Adrenal gland (tissue), 12 donors: ENCODE measurements around the gene ZSWIM1. TPM values are rescaled to one million over a fixed set of nuclear protein-coding genes. Genes with fewer than 3 reads are reported as not detected.

Source experiments
- DNase-seq, 7 donors: peaks; one replicate each; pipeline ENCODE4 v3.0.0-alpha.2; 2019 to 2020
- H3K27ac ChIP-seq, 5 donors: fragments of 200-600 bp; sonication (generic) in 4 of 5; 1 replicate in 3 of 5; 2 replicates in 2 of 5; pipeline versions ENCODE4 v1.5.1 to v1.8.0; 2016 to 2020; ENCODE audit warnings: mild to moderate bottlenecking in 1 of 5
- H3K27me3 ChIP-seq: fragments of 200-600 bp; 2 replicates; pipeline ENCODE4 v1.8.0; 2021
- H3K36me3 ChIP-seq, 2 donors: fragments of 200-600 bp; replicated peaks in 1 of 2; 1 replicate in 1 of 2; 2 replicates in 1 of 2; pipeline versions ENCODE4 v1.5.1 to v1.8.0; 2018 to 2022
- H3K4me1 ChIP-seq, 2 donors: fragments of 200-600 bp; replicated peaks in 1 of 2; 1 replicate in 1 of 2; 2 replicates in 1 of 2; pipeline versions ENCODE4 v1.5.1 to v1.8.0; 2018 to 2021
- H3K4me3 ChIP-seq, 4 donors: fragments of 200-600 bp; sonication (generic) in 3 of 4; one replicate each; pipeline ENCODE4 v1.5.1; 2016 to 2018
- H3K9me3 ChIP-seq, 3 donors: fragments of 200-600 bp; sonication (generic) in 1 of 3; replicated peaks in 1 of 3; 1 replicate in 2 of 3; 2 replicates in 1 of 3; pipeline versions ENCODE4 v1.5.1 to v1.8.0; 2016 to 2021
- POLR2A ChIP-seq, 2 donors: fragments of 450-650 bp; IDR thresholded peaks; one replicate each; pipeline ENCODE4 v1.6.1; 2017; ENCODE audit warnings: antibody characterized with exemption in 2 of 2, mild to moderate bottlenecking in 2 of 2, moderate library complexity in 1 of 2
- WGBS, 4 donors: extraction: QIAGEN DNeasy Blood & Tissue Kit in 2 of 4; methylation state at CpG; one replicate each; pipeline versions ENCODE4 v1.1.5 to v1.1.7; 2013 to 2017; 5-methylcytosine and 5-hydroxymethylcytosine counted together
- intact Hi-C, 2 donors: fragments of 100-400 bp; cut with DNase I; formaldehyde crosslinking; loops; one replicate each; pipeline versions ENCODE4 v1.14.1 to v1.15.0; 2022 to 2023
- polyA plus RNA-seq, 3 donors: library from polyadenylated mRNA; stranded (reverse); fragments of 200-250 nt in 2 of 3; fragments of 350-450 nt in 1 of 3; fragmentation: Illumina TruSeq in 1 of 3; extraction: RNeasy Lipid Tissue Mini Kit (QIAGEN cat#74804) in 1 of 3; gene quantifications; one replicate each; pipeline ENCODE4 v1.2.3, GENCODE V29; 2013 to 2014
- total RNA-seq, 9 donors: library from RNA; depleted of rRNA in 4 of 9; stranded (reverse); fragments of >200 nt in 4 of 9; fragments of 120-200 nt in 1 of 9; fragmentation: NEBNext Ultra II Directional in 1 of 9; extraction: Animal tissue kit (Norgen Biotek cat#: 25700) in 1 of 9; gene quantifications; one replicate each; pipeline versions ENCODE4 v1.1.0 to v1.2.4, GENCODE V29; 2013 to 2023
- TF ChIP-seq, protein P1 (sequence below), 6 experiments: fragments of 450-650 bp in 4 of 6; fragments of 200-600 bp in 2 of 6; sonication (generic) in 1 of 6; IDR thresholded peaks; 1 replicate in 5 of 6; 2 replicates in 1 of 6; pipeline versions ENCODE4 v1.5.1 to v1.8.0; 2016 to 2021; ENCODE audit warnings: antibody characterized with exemption in 6 of 6, mild to moderate bottlenecking in 2 of 6, moderate library complexity in 1 of 6
- donor health status: healthy with polysubstance abuse.
- donor health status: Bipolar disorder and iron deficiency.
- donor health status: DM: yes; HTN: yes; CAD: no.
- donor health status: DM: no; HTN: no; CAD: no.
- donor health status: DM: no; HTN: no; CAD: no.
- donor health status: DM: yes; HTN: yes; CAD: no.

The ZSWIM1 gene
- total and polyA plus RNA-seq, 12 donors: 4.2 to 22.1 (median 18.3) TPM

DNA sequence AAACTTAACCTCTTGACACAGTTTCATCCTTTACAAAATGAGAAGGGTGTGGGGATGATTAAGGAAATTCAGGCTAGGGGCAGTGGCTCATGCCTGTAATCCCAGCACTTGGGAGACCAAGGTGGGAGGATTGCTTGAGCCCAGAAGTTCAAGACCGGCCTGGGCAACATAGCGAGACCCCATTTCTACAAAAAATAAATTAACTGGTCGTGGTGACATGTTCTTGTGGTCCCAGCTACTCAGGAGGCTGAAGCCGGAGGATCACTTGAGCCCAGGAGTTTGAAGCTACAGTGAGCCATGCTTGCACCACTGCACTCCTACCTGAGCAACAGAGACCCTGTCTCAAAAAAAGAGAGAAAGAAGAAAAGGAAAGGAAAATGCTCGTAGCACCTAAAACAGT is 14.6 kb upstream of the ZSWIM1 start:
- H3K27ac ChIP-seq: peak overlapping the region in 1 of 5 donors; percentile 75
- DNase-seq: no peak
- no peak for TF ChIP-seq POLR2A (IDR thresholded peaks at IDR 0.05)
- TF ChIP-seq, protein P1, sequence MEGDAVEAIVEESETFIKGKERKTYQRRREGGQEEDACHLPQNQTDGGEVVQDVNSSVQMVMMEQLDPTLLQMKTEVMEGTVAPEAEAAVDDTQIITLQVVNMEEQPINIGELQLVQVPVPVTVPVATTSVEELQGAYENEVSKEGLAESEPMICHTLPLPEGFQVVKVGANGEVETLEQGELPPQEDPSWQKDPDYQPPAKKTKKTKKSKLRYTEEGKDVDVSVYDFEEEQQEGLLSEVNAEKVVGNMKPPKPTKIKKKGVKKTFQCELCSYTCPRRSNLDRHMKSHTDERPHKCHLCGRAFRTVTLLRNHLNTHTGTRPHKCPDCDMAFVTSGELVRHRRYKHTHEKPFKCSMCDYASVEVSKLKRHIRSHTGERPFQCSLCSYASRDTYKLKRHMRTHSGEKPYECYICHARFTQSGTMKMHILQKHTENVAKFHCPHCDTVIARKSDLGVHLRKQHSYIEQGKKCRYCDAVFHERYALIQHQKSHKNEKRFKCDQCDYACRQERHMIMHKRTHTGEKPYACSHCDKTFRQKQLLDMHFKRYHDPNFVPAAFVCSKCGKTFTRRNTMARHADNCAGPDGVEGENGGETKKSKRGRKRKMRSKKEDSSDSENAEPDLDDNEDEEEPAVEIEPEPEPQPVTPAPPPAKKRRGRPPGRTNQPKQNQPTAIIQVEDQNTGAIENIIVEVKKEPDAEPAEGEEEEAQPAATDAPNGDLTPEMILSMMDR (IDR thresholded peaks at IDR 0.05): no peak

GRCh38 chr20:45867136-45867818 is 13.8 kb upstream of the ZSWIM1 start:
- no peaks in the 10 kb centered on the region for H3K9me3 ChIP-seq
- no peak overlapping the region for H3K4me3 ChIP-seq
- intact Hi-C loops: no loop called here
- TF ChIP-seq POLR2A (IDR thresholded peaks at IDR 0.05): no peak
- TF ChIP-seq, protein P1 (IDR thresholded peaks at IDR 0.05): no peak
- peaks cover 12 to 15% of the 10 kb centered on the region in 2 donors for H3K4me1 ChIP-seq
- no peaks in the 10 kb centered on the region for H3K36me3 ChIP-seq
- peak overlapping the region; percentile 26 to 75 (median 63) for H3K27ac ChIP-seq
- H3K27me3 ChIP-seq: no peaks in the 10 kb centered on the region
- peak in 1 of 7 donors; percentile 23 for DNase-seq
- WGBS, 4 donors: 66 to 74% (median 70%) methylated on average over 6 of the region's 6 CpGs

More for the DNA sequence above, 14.6 kb upstream of the ZSWIM1 start:
- peaks cover 12 to 15% of the 10 kb centered on the region in 2 donors for H3K4me1 ChIP-seq
- H3K27me3 ChIP-seq: no peaks in the 10 kb centered on the region
- 92 to 98% (median 95%) methylated on average over 5 of the region's 5 CpGs for WGBS, 4 donors
- no peaks in the 10 kb centered on the region for H3K9me3 ChIP-seq
- H3K4me3 ChIP-seq: no peak overlapping the region
- intact Hi-C loops: no loop called here
- H3K36me3 ChIP-seq: no peaks in the 10 kb centered on the region

DNA sequence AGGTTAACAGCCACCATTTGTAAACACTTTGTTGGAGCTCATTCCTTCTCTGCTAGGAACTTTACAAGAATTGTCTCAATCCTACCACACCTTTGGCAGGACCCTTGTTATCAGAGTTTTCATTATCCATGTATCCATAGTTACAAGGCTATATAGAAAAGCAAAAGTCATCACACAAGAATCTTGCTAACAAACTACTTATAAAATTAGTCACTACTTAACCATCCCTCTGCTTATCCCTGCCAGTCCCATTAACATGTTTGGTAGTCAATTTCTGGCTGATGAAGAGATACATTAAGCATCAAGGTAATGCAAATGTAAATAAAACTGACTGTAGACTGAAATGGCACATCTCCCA is 13.2 kb upstream of the ZSWIM1 start:
- Histone ChIP-seq H3K27ac (peak overlapping the region; percentile 26 to 75 (median 63)), H3K9me3 (no peaks in the 10 kb centered on the region), H3K4me1 (peaks cover 12 to 15% of the 10 kb centered on the region in 2 donors), H3K4me3 (no peak overlapping the region), H3K36me3 (no peaks in the 10 kb centered on the region), H3K27me3 (no peaks in the 10 kb centered on the region)
- no peak for DNase-seq
- no peak for TF ChIP-seq POLR2A (IDR thresholded peaks at IDR 0.05)
- TF ChIP-seq, protein P1 (IDR thresholded peaks at IDR 0.05): no peak
- intact Hi-C loops: no loop called here

DNA sequence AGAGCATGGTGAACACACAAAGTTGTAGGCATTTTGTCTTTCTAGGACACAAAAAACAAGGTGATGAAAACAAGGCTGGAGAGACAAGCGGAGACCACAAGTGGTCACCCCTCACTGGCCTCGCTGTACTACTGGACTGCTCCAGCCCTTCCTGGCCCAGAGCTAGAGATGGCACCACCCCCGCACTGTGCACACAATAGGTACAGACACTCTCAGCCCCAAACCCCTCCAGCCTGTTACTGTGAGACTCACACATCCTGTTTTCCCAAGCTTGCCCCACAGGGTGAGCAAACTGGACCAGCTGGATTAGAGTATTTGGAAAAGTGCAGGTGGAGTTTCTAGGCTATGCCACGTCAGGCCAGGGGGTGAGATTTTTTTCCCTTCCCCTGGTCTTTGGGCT is 8.4 kb upstream of the ZSWIM1 start:
- no peaks in the 10 kb centered on the region for H3K9me3 ChIP-seq
- H3K4me3 ChIP-seq: no peak overlapping the region
- no peak for TF ChIP-seq POLR2A (IDR thresholded peaks at IDR 0.05)
- TF ChIP-seq, protein P1 (IDR thresholded peaks at IDR 0.05): no peak
- H3K27me3 ChIP-seq: no peaks in the 10 kb centered on the region
- 95 to 98% (median 97%) methylated on average over 4 of the region's 4 CpGs for WGBS, 4 donors
- DNase-seq: peak in 1 of 7 donors; percentile 14
- intact Hi-C loops: no loop called here
- no peak overlapping the region for H3K27ac ChIP-seq
- H3K36me3 ChIP-seq: peaks cover 0 to 7% of the 10 kb centered on the region in 2 donors
- H3K4me1 ChIP-seq: peaks cover 10 to 13% of the 10 kb centered on the region in 2 donors
